GM12801 (cell line): ENCODE data around the gene ATXN1L.

Experiments
- CTCF ChIP-seq: IDR thresholded peaks from one replicate; pipeline ENCODE4 v1.5.1; 2011; ENCODE audit warnings: control low read depth; ENCODE audit not compliant: insufficient read length; ENCODE audit errors: extremely low read depth

ATXN1L gene

GRCh38 chr16:71830359-71830758 lies 15.4 kb upstream of the ATXN1L start:
- no peak for TF ChIP-seq CTCF

GRCh38 chr16:71834291-71834690 lies 11.5 kb upstream of the ATXN1L start:
- TF ChIP-seq CTCF: no peak

- TF ChIP-seq CTCF: no peak
These were observed 8.6 kb upstream of the ATXN1L start for GRCh38 chr16:71837150-71837549.

- TF ChIP-seq CTCF: no peak
These were observed 5.7 kb upstream of the ATXN1L start for GRCh38 chr16:71840052-71840451.

- no peak for TF ChIP-seq CTCF
These were observed 2.2 kb upstream of the ATXN1L start for GRCh38 chr16:71843572-71843971.

- TF ChIP-seq CTCF: no peak
These were observed 655 bp downstream of the ATXN1L start for GRCh38 chr16:71846431-71846830.

- TF ChIP-seq CTCF: no peak
These were observed 1.3 kb downstream of the ATXN1L start for GRCh38 chr16:71847096-71847495.

GRCh38 chr16:71848622-71849021 lies 2.8 kb downstream of the ATXN1L start:
- TF ChIP-seq CTCF: no peak
